Osteoblast (primary cell): ENCODE results near the gene MAVS. TPM values are rescaled to one million over a fixed set of nuclear protein-coding genes. Genes with fewer than 3 reads are reported as not detected.

Experiments used
- DNase-seq: peaks from one replicate; pipeline ENCODE4 v3.0.0; 2011; ENCODE audit warnings: low spot score, mixed read lengths; ENCODE audit not compliant: insufficient read length; ENCODE audit errors: missing footprints
- H2AFZ ChIP-seq: 2 replicates; pipeline ENCODE4 v1.6.0; 2011; ENCODE audit warnings: mild to moderate bottlenecking, low read length
- H3K27ac ChIP-seq: 2 replicates; pipeline ENCODE4 v1.5.1; 2011; ENCODE audit warnings: mild to moderate bottlenecking, low read depth, low read length, moderate library complexity
- H3K27me3 ChIP-seq: 2 replicates; pipeline ENCODE4 v1.6.0; 2012; ENCODE audit warnings: mild to moderate bottlenecking, control low read depth, inconsistent platforms, low read length, moderate library complexity; ENCODE audit not compliant: insufficient read depth
- H3K36me3 ChIP-seq: 2 replicates; pipeline ENCODE4 v1.5.1; 2011; ENCODE audit warnings: mild to moderate bottlenecking, low read length, control low read depth, moderate library complexity; ENCODE audit not compliant: insufficient read depth
- H3K4me1 ChIP-seq: 2 replicates; pipeline ENCODE4 v1.5.1; 2011; ENCODE audit warnings: mild to moderate bottlenecking, low read length, control low read depth, moderate library complexity; ENCODE audit not compliant: insufficient read depth
- H3K4me2 ChIP-seq: 2 replicates; pipeline ENCODE4 v1.6.0; 2011; ENCODE audit warnings: mild to moderate bottlenecking, low read length; ENCODE audit not compliant: insufficient read depth
- H3K4me3 ChIP-seq: fragments of 200-600 bp; sonication (generic); 3 replicates; pipeline ENCODE4 v1.5.1; 2012; ENCODE audit warnings: mild to moderate bottlenecking, low read length, inconsistent platforms; ENCODE audit not compliant: insufficient read depth
- H3K79me2 ChIP-seq: 2 replicates; pipeline ENCODE4 v1.6.0; 2012; ENCODE audit warnings: mild to moderate bottlenecking, low read length, control low read depth, inconsistent platforms; ENCODE audit not compliant: insufficient read depth
- H3K9me3 ChIP-seq: 2 replicates; pipeline ENCODE4 v1.5.1; 2011; ENCODE audit warnings: low read depth, low read length, control low read depth
- H4K20me1 ChIP-seq: 2 replicates; pipeline ENCODE4 v1.6.0; 2012; ENCODE audit warnings: mild to moderate bottlenecking, low read length, control low read depth; ENCODE audit not compliant: insufficient read depth
- total RNA-seq: library from RNA; depleted of rRNA; stranded (reverse); fragments of >200 nt; gene quantifications from 2 replicates; pipeline ENCODE4 v1.2.3, GENCODE V29; 2012
- TF ChIP-seq, protein P1 (sequence below): IDR thresholded peaks from 2 replicates; pipeline ENCODE4 v1.5.1; 2011; ENCODE audit warnings: mild to moderate bottlenecking, low read depth, low read length, moderate library complexity; ENCODE audit errors: extremely low read depth

Gene MAVS
- total RNA-seq, 1 donor: 32.2 TPM

DNA sequence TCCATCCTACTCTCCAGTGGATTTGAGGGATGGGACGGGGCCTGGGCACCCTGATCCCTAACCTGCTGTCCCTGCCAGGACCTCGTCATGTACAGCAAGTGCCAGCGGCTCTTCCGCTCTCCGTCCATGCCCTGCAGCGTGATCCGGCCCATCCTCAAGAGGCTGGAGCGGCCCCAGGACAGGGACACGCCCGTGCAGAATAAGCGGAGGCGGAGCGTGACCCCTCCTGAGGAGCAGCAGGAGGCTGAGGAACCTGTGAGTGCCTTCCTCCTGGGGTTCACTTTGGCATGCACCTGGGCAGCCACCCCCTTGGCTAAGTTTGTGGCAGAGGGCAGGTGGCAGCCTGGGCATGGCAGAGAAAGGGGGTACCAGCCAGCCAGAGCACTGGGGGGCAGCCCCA is 44.8 kb upstream of the MAVS start:
- Histone ChIP-seq H2AFZ (no peak overlapping the region), H3K4me3 (no peak overlapping the region), H3K9me3 (no peaks in the 10 kb centered on the region), H3K4me1 (peaks cover 37% of the 10 kb centered on the region), H3K27ac (no peak overlapping the region), H4K20me1 (peaks cover 8% of the 10 kb centered on the region), H3K4me2 (no peak overlapping the region), H3K79me2 (peaks cover 45% of the 10 kb centered on the region), H3K36me3 (peaks cover 73% of the 10 kb centered on the region), H3K27me3 (no peaks in the 10 kb centered on the region)
- TF ChIP-seq, protein P1, sequence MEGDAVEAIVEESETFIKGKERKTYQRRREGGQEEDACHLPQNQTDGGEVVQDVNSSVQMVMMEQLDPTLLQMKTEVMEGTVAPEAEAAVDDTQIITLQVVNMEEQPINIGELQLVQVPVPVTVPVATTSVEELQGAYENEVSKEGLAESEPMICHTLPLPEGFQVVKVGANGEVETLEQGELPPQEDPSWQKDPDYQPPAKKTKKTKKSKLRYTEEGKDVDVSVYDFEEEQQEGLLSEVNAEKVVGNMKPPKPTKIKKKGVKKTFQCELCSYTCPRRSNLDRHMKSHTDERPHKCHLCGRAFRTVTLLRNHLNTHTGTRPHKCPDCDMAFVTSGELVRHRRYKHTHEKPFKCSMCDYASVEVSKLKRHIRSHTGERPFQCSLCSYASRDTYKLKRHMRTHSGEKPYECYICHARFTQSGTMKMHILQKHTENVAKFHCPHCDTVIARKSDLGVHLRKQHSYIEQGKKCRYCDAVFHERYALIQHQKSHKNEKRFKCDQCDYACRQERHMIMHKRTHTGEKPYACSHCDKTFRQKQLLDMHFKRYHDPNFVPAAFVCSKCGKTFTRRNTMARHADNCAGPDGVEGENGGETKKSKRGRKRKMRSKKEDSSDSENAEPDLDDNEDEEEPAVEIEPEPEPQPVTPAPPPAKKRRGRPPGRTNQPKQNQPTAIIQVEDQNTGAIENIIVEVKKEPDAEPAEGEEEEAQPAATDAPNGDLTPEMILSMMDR: no peak
- no peak for DNase-seq

DNA sequence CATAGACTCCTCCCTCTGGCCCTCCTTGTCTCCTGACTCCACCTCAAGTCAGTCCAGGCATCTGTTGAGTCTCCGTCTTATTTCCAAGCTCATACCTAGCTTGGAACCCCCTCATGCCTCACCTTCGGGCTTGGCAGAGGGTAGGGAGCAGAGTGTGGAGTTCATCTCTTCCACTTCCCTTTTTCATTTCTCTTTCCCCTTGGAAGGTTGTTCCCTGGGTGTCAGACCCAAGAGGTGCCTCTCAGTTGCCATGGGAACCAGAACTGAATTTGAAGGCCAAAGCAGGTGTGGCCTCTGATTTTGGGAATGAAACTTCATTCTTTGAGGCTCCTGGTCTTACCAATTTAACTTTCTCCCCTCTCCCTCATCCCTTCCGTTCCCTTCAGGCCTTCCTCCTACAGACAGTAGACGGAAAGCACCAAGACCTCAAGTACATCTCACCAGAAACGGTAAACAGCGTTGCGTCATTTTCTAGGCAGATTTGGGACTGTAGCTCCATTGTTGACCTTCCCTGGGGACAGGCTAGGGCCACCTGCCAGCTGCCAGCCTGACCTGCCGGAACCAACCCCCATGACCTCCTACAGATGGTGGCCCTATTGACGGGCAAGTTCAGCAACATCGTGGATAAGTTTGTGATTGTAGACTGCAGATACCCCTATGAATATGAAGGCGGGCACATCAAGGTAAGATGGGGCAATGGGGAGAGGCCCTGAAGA is 44.0 kb upstream of the MAVS start:
- Histone ChIP-seq H3K27ac (no peak overlapping the region), H2AFZ (no peak overlapping the region), H3K4me1 (peaks cover 37% of the 10 kb centered on the region), H3K4me3 (no peak overlapping the region), H3K79me2 (peaks cover 36% of the 10 kb centered on the region), H4K20me1 (peaks cover 2% of the 10 kb centered on the region), H3K9me3 (no peaks in the 10 kb centered on the region), H3K4me2 (no peak overlapping the region), H3K36me3 (peaks cover 71% of the 10 kb centered on the region), H3K27me3 (no peaks in the 10 kb centered on the region)
- DNase-seq: no peak
- TF ChIP-seq, protein P1: no peak

DNA sequence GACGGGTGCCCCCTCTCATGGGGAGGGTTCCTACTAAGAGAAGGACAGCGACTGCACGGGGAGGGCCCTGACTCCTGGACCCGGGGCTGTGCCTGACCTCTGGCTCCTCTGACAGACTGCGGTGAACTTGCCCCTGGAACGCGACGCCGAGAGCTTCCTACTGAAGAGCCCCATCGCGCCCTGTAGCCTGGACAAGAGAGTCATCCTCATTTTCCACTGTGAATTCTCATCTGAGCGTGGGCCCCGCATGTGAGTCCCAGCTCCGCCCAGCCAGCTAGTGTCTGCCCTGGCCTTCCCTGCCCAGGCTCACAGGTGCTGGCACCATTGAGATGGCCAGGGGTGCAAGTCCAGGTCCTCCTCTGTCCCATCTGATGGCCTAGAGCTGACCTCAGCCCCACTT is 43.3 kb upstream of the MAVS start:
- Histone ChIP-seq H4K20me1 (peaks cover 2% of the 10 kb centered on the region), H3K4me3 (no peak overlapping the region), H3K27ac (no peak overlapping the region), H3K4me2 (no peak overlapping the region), H3K27me3 (no peaks in the 10 kb centered on the region), H3K4me1 (peaks cover 37% of the 10 kb centered on the region), H2AFZ (no peak overlapping the region), H3K79me2 (peaks cover 30% of the 10 kb centered on the region), H3K9me3 (no peaks in the 10 kb centered on the region), H3K36me3 (peaks cover 66% of the 10 kb centered on the region)
- no peak for DNase-seq
- TF ChIP-seq, protein P1: no peak

DNA sequence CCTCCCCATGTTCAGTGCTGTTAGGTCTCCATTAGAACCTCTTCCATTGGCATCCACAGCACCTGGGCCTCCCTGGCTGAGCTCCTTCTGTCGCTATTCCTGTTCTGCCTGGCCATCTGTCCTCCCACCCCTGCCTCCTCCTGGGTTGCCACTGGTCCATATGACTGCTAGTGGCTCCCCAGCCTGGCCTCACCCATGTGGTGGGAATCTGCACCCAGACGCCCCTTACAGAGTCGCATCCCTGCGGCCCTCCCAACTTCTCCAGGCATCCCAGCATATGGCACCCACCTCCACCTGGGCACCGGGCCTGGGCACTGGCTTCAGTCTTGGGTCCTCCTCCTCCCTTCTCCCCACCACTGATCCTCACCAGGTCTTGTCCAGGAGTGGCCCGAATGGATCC is 42.8 kb upstream of the MAVS start:
- peaks cover 2% of the 10 kb centered on the region for H4K20me1 ChIP-seq
- no peak overlapping the region for H3K4me3 ChIP-seq
- H3K27me3 ChIP-seq: no peaks in the 10 kb centered on the region
- peaks cover 27% of the 10 kb centered on the region for H3K79me2 ChIP-seq
- no peak overlapping the region for H3K27ac ChIP-seq
- DNase-seq: no peak
- no peaks in the 10 kb centered on the region for H3K9me3 ChIP-seq
- H3K4me2 ChIP-seq: no peak overlapping the region
- TF ChIP-seq, protein P1: no peak
- H3K4me1 ChIP-seq: peaks cover 34% of the 10 kb centered on the region
- H3K36me3 ChIP-seq: peaks cover 61% of the 10 kb centered on the region
- H2AFZ ChIP-seq: no peak overlapping the region
